Measurements from ENCODE around the gene RCN1. TPM values are rescaled to one million over a fixed set of nuclear protein-coding genes. Genes with fewer than 3 reads are reported as not detected.

Gene RCN1
- total and polyA plus RNA-seq, 2 donors (not counting 3 experiments of a cell fraction or from before 2014, with no cell fraction given), result 174 to 285 TPM

GRCh38 chr11:32087597-32087996 lies 3.3 kb upstream of the RCN1 start:
- Histone ChIP-seq H3K4me2 (ENCODE audit: insufficient read depth, low read length) (peak overlapping the region; percentile 85), H4K20me1 (replicated peaks; ENCODE audit: control insufficient read depth, extremely low read depth, insufficient read depth, low read length) (no peaks in the 10 kb centered on the region), H3K27me3 (ENCODE audit: control insufficient read depth in 2 of 2, insufficient read depth in 2 of 2, low read length in 2 of 2) (no peaks in the 10 kb centered on the region), H2AFZ (ENCODE audit: low read depth, low read length) (peak overlapping the region; percentile 15), H3K36me3 (ENCODE audit: control insufficient read depth in 2 of 2, extremely low read depth in 1 of 2, insufficient read depth in 2 of 2, low read length in 2 of 2) (no peaks in the 10 kb centered on the region), H3K9ac (replicated peaks; ENCODE audit: extremely low read depth, insufficient read depth, low read length) (peak overlapping the region; percentile 58), H3K9me3 (replicated peaks; ENCODE audit: control insufficient read depth, insufficient read depth, low read length) (no peaks in the 10 kb centered on the region), H3K9me1 (replicated peaks; ENCODE audit: control insufficient read depth, extremely low read depth, insufficient read depth, low read length) (no peaks in the 10 kb centered on the region), H3K79me2 (ENCODE audit: control insufficient read depth, insufficient read depth, low read length) (peaks cover 14% of the 10 kb centered on the region), H3K4me1 (ENCODE audit: control insufficient read depth, extremely low read depth, insufficient read depth, low read length) (peaks cover 31% of the 10 kb centered on the region), H3K27ac (ENCODE audit: insufficient read depth, low read depth, low read length) (peak overlapping the region; percentile 91), H3K4me3 (replicated peaks in 1 of 3; ENCODE audit: insufficient read depth in 1 of 3, low read depth in 1 of 3, low read length in 3 of 3) (peak overlapping the region in 1 of 3 experiments; percentile 38)
- ChIA-PET CTCF (interaction anchor here (0.8 to 3.0 kb wide), 5 partner anchors 15 to 734 kb away, joined by 3 to 16 read pairs (median 8); no protein-coding TSS in a partner anchor), POLR2A (no interaction called here)
- dilution Hi-C loops (cut with MboI; ENCODE audit: extremely low pct_ligation_motif_present, low sequenced_read_pairs), result no loop called here
- intact Hi-C loops (cut with micrococcal nuclease), result loop anchor here (5.0 to 10.0 kb wide), 2 partner anchors 580 to 807 kb away; partner anchors contain the start of genes ELP4, IMMP1L and QSER1
- FAIRE-seq (no peak), DNase-seq (ENCODE audit: low read depth, low spot score) (no peak)
- BruUV-seq (replicated peaks), result no TSS peak
- peak; percentile 30 for TF ChIP-seq MAX (IDR thresholded peaks at IDR 0.05; ENCODE audit: insufficient read depth, insufficient read length)
- TF ChIP-seq POLR2A (IDR thresholded peaks at IDR 0.05; ENCODE audit: low read depth, low read length), result no peak

GRCh38 chr11:32088117-32088941 lies 2.5 kb upstream of the RCN1 start:
- H2AFZ ChIP-seq (ENCODE audit: low read depth, low read length), result peak overlapping the region; percentile 15
- peak overlapping the region; percentile 85 for H3K4me2 ChIP-seq (ENCODE audit: insufficient read depth, low read length)
- ChIA-PET POLR2A (no interaction called here), CTCF (interaction anchor here (0.8 to 3.0 kb wide), 6 partner anchors 15 to 735 kb away, joined by 3 to 16 read pairs (median 6); no protein-coding TSS in a partner anchor)
- peak overlapping the region; percentile 58 for H3K9ac ChIP-seq (replicated peaks; ENCODE audit: extremely low read depth, insufficient read depth, low read length)
- H3K9me3 ChIP-seq (replicated peaks; ENCODE audit: control insufficient read depth, insufficient read depth, low read length), result no peaks in the 10 kb centered on the region
- no peak for TF ChIP-seq CTCF (IDR thresholded peaks at IDR 0.05; ENCODE audit: extremely low read depth in 1 of 2, insufficient read depth in 1 of 2, low read depth in 1 of 2, low read length in 2 of 2)
- peak; percentile 43 for TF ChIP-seq POLR2A (IDR thresholded peaks at IDR 0.05; ENCODE audit: low read depth, low read length)
- no peak for TF ChIP-seq EZH2 (IDR thresholded peaks at IDR 0.05; ENCODE audit: borderline replicate concordance, low read depth, low read length, severe bottlenecking)
- peak; percentile 91 for TF ChIP-seq FOS (IDR thresholded peaks at IDR 0.05; ENCODE audit: borderline replicate concordance, insufficient read depth, low read length)
- peak; percentile 86 for TF ChIP-seq JUN (IDR thresholded peaks at IDR 0.05; ENCODE audit: borderline replicate concordance, insufficient read depth, insufficient read length, low read depth)
- TF ChIP-seq POLR2AphosphoS5 (IDR thresholded peaks at IDR 0.05; ENCODE audit: insufficient read depth, low read depth, low read length), result no peak
- TF ChIP-seq MAX (IDR thresholded peaks at IDR 0.05; ENCODE audit: insufficient read depth, insufficient read length), result no peak
- TF ChIP-seq MYC (IDR thresholded peaks at IDR 0.05; ENCODE audit: low read depth, low read length), result no peak
- TF ChIP-seq GATA2 (IDR thresholded peaks at IDR 0.05; ENCODE audit: insufficient read depth, insufficient read length, low read depth, low read length), result peak; percentile 74
- peak; percentile 89 for DNase-seq (ENCODE audit: low read depth, low spot score)
- peak; percentile 98 for FAIRE-seq
- no peaks in the 10 kb centered on the region for H3K27me3 ChIP-seq (ENCODE audit: control insufficient read depth in 2 of 2, insufficient read depth in 2 of 2, low read length in 2 of 2)
- BruUV-seq (replicated peaks), result no TSS peak
- dilution Hi-C loops (cut with MboI; ENCODE audit: extremely low pct_ligation_motif_present, low sequenced_read_pairs), result no loop called here
- no peaks in the 10 kb centered on the region for H4K20me1 ChIP-seq (replicated peaks; ENCODE audit: control insufficient read depth, extremely low read depth, insufficient read depth, low read length)
- intact Hi-C loops (cut with micrococcal nuclease), result loop anchor here (1.0 to 10.0 kb wide), 4 partner anchors 15 to 806 kb away; partner anchors contain the start of genes ELP4, IMMP1L and QSER1
- H3K36me3 ChIP-seq (ENCODE audit: control insufficient read depth in 2 of 2, extremely low read depth in 1 of 2, insufficient read depth in 2 of 2, low read length in 2 of 2), result no peaks in the 10 kb centered on the region
- peaks cover 38% of the 10 kb centered on the region for H3K4me1 ChIP-seq (ENCODE audit: control insufficient read depth, extremely low read depth, insufficient read depth, low read length)
- H3K4me3 ChIP-seq (replicated peaks in 1 of 3; ENCODE audit: insufficient read depth in 1 of 3, low read depth in 1 of 3, low read length in 3 of 3), result peak overlapping the region in 1 of 3 experiments; percentile 38
- peaks cover 21% of the 10 kb centered on the region for H3K79me2 ChIP-seq (ENCODE audit: control insufficient read depth, insufficient read depth, low read length)
- H3K27ac ChIP-seq (ENCODE audit: insufficient read depth, low read depth, low read length), result peak overlapping the region; percentile 91
- no peaks in the 10 kb centered on the region for H3K9me1 ChIP-seq (replicated peaks; ENCODE audit: control insufficient read depth, extremely low read depth, insufficient read depth, low read length)
